Ammon's horn (tissue), 1 donor: ENCODE measurements around the gene RFC2.

Experiments
- DNase-seq: peaks from one replicate; pipeline ENCODE4 v3.0.0-alpha.2; 2016; ENCODE audit warnings: low spot score

Gene RFC2

GRCh38 chr7:74254129-74254857 lies at the start of gene RFC2:
TSS of gene RFC2 (minus strand) at chr7:74254399. CDS start at chr7:74254383, 16 bp downstream.
- DNase-seq = peak; percentile 97

GRCh38 chr7:74302745-74303221 lies 48.6 kb upstream of the RFC2 start:
- DNase-seq = no peak

GRCh38 chr7:74300926-74301325 lies 46.7 kb upstream of the RFC2 start:
- DNase-seq = no peak

- no peak for DNase-seq
Measured at GRCh38 chr7:74299401-74299800, 45.2 kb upstream of the RFC2 start.

GRCh38 chr7:74297516-74298233 lies 43.5 kb upstream of the RFC2 start:
- DNase-seq = no peak

- no peak for DNase-seq
Measured at GRCh38 chr7:74294191-74294998, 40.2 kb upstream of the RFC2 start.

GRCh38 chr7:74293577-74293908 lies 39.3 kb upstream of the RFC2 start:
- no peak for DNase-seq

GRCh38 chr7:74292757-74293576 lies 38.8 kb upstream of the RFC2 start:
- DNase-seq = no peak

- no peak for DNase-seq
Measured at GRCh38 chr7:74291535-74291934, 37.3 kb upstream of the RFC2 start.

GRCh38 chr7:74290981-74291441 lies 36.8 kb upstream of the RFC2 start:
- no peak for DNase-seq

GRCh38 chr7:74290553-74290950 lies 36.4 kb upstream of the RFC2 start:
- DNase-seq = peak; percentile 51

- DNase-seq = peak; percentile 56
Measured at GRCh38 chr7:74289659-74290552, 35.7 kb upstream of the RFC2 start.

GRCh38 chr7:74289018-74289658 lies 34.9 kb upstream of the RFC2 start, which contains the start of gene CLIP2:
TSS of gene CLIP2 (plus strand) at chr7:74289407. CDS start at chr7:74317547, 28,140 bp downstream.
- peak; percentile 90 for DNase-seq

GRCh38 chr7:74288034-74288881 lies 34.1 kb upstream of the RFC2 start:
- no peak for DNase-seq

GRCh38 chr7:74287303-74288033 lies 33.3 kb upstream of the RFC2 start:
- DNase-seq = no peak

GRCh38 chr7:74286131-74286530 lies 31.9 kb upstream of the RFC2 start:
- no peak for DNase-seq

GRCh38 chr7:74284781-74285259 lies 30.6 kb upstream of the RFC2 start:
- no peak for DNase-seq

- DNase-seq = peak; percentile 70
Measured at GRCh38 chr7:74283858-74284447, 29.8 kb upstream of the RFC2 start.
